H1 (cell line): ENCODE data around the gene ZRANB3.

Experiments used
- ATF3 ChIP-seq: IDR thresholded peaks from 2 replicates; pipeline ENCODE4 v1.6.1; 2011; ENCODE audit warnings: low read depth, mild to moderate bottlenecking, low read length; ENCODE audit not compliant: insufficient read depth
- CBX5 ChIP-seq: fragments of 300-800, 300-1000 bp; sonication (generic); IDR thresholded peaks from 2 replicates; pipeline ENCODE4 v1.7.1; 2016; ENCODE audit warnings: antibody characterized with exemption, low read length, low read depth
- CTCF ChIP-seq, 3 experiments: IDR thresholded peaks; 1 replicate in 2 of 3; 2 replicates in 1 of 3; pipeline versions ENCODE4 v1.5.1 to v1.6.1; 2011; ENCODE audit warnings: low read length in 3 of 3, mild to moderate bottlenecking in 3 of 3, inconsistent platforms in 2 of 3, low read depth in 1 of 3, moderate library complexity in 1 of 3; ENCODE audit not compliant: insufficient read depth in 1 of 3; ENCODE audit errors: control extremely low read depth in 1 of 3
- EZH2 ChIP-seq: fragments of 200-600 bp; sonication (generic); IDR thresholded peaks from 2 replicates; pipeline ENCODE4 v1.7.1; 2012; ENCODE audit warnings: low read depth, mild to moderate bottlenecking, moderate library complexity, low read length, inconsistent platforms; ENCODE audit not compliant: severe bottlenecking
- GABPA ChIP-seq: IDR thresholded peaks from 2 replicates; pipeline ENCODE4 v1.6.1; 2011; ENCODE audit warnings: mild to moderate bottlenecking, low read length, moderate library complexity, borderline replicate concordance; ENCODE audit not compliant: insufficient read depth
- JUND ChIP-seq: IDR thresholded peaks from 2 replicates; pipeline ENCODE4 v1.6.1; 2011; ENCODE audit warnings: mild to moderate bottlenecking, improper control_type of control experiment, low read length
- RAD21 ChIP-seq, 2 experiments: IDR thresholded peaks in 1 of 2; conservative IDR thresholded peaks in 1 of 2; 2 replicates each; pipeline ENCODE4 v1.6.1; 2011; ENCODE audit warnings: low read depth in 2 of 2, low read length in 2 of 2, improper control_type of control experiment in 1 of 2, inconsistent platforms in 1 of 2, mild to moderate bottlenecking in 1 of 2, moderate library complexity in 1 of 2
- SIN3A ChIP-seq, 2 experiments: IDR thresholded peaks in 1 of 2; conservative IDR thresholded peaks in 1 of 2; 2 replicates each; pipeline ENCODE4 v1.6.1; 2011 to 2012; ENCODE audit warnings: low read length in 2 of 2, improper control_type of control experiment in 1 of 2, low read depth in 1 of 2, mild to moderate bottlenecking in 1 of 2
- YY1 ChIP-seq: IDR thresholded peaks from 2 replicates; pipeline ENCODE4 v1.6.1; 2011; ENCODE audit warnings: low read depth, mild to moderate bottlenecking, low read length

GRCh38 chr2:135157856-135158255 is 373.2 kb downstream of the ZRANB3 start:
- TF ChIP-seq GABPA = no peak
- TF ChIP-seq SIN3A (conservative IDR thresholded peaks at IDR 0.05 in 1 of 2, IDR thresholded peaks at IDR 0.05 in 1 of 2; ENCODE audit: low read depth in 1 of 2, low read length in 2 of 2) = no peak
- TF ChIP-seq CTCF (IDR thresholded peaks at IDR 0.05; ENCODE audit: control extremely low read depth in 1 of 3, insufficient read depth in 1 of 3, low read depth in 1 of 3, low read length in 3 of 3) = no peak
- no peak for TF ChIP-seq RAD21 (IDR thresholded peaks at IDR 0.05 in 1 of 2, conservative IDR thresholded peaks at IDR 0.05 in 1 of 2; ENCODE audit: low read depth in 2 of 2, low read length in 2 of 2)
- no peak for TF ChIP-seq ATF3
- TF ChIP-seq JUND = no peak
- TF ChIP-seq YY1 = no peak
- TF ChIP-seq EZH2 = no peak
- TF ChIP-seq CBX5 = no peak
